ENCODE data around the gene ARID5B. TPM values are rescaled to one million over a fixed set of nuclear protein-coding genes. Genes with fewer than 3 reads are reported as not detected.

The ARID5B gene
- polyA plus RNA-seq, 1 donor from 2014 or later, result 2.1 TPM

DNA sequence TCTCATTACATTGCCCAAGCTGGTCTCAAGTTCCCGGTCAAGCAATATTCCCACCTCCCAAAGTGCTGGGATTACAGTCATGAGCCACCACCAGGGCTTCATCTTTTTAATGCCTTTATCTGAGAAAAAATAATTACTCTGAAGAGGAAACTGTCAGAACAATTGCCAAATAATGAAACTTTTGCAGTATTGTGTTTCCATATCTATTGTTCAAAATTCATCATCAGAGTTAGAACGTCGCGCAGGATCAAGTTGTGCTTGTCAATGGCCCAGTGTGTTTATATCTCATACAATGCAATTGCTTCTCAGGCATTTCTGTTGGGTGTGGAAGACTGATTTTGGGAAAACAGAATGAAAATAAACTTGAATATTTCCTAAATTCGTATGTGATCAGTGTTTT, 143.1 kb downstream of the ARID5B start:
- TF ChIP-seq, protein P1, sequence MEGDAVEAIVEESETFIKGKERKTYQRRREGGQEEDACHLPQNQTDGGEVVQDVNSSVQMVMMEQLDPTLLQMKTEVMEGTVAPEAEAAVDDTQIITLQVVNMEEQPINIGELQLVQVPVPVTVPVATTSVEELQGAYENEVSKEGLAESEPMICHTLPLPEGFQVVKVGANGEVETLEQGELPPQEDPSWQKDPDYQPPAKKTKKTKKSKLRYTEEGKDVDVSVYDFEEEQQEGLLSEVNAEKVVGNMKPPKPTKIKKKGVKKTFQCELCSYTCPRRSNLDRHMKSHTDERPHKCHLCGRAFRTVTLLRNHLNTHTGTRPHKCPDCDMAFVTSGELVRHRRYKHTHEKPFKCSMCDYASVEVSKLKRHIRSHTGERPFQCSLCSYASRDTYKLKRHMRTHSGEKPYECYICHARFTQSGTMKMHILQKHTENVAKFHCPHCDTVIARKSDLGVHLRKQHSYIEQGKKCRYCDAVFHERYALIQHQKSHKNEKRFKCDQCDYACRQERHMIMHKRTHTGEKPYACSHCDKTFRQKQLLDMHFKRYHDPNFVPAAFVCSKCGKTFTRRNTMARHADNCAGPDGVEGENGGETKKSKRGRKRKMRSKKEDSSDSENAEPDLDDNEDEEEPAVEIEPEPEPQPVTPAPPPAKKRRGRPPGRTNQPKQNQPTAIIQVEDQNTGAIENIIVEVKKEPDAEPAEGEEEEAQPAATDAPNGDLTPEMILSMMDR (IDR thresholded peaks at IDR 0.05; ENCODE audit: poor library complexity, severe bottlenecking), result no peak
- TF ChIP-seq TAF1 (IDR thresholded peaks at IDR 0.05; ENCODE audit: low read depth) (no peak), EP300 (conservative IDR thresholded peaks at IDR 0.05; ENCODE audit: poor library complexity, severe bottlenecking) (no peak), RAD21 (conservative IDR thresholded peaks at IDR 0.05) (no peak), MXI1 (conservative IDR thresholded peaks at IDR 0.05; ENCODE audit: poor library complexity, severe bottlenecking) (no peak), SMC3 (conservative IDR thresholded peaks at IDR 0.05; ENCODE audit: poor library complexity) (no peak)
- no peak overlapping the region for H3K9ac ChIP-seq (ENCODE audit: low read length)
- no peak overlapping the region for H3K27ac ChIP-seq (ENCODE audit: low read length)
- no peak overlapping the region for H2AFZ ChIP-seq (ENCODE audit: low read depth, low read length)
- no peaks in the 10 kb centered on the region for H3K79me2 ChIP-seq (replicated peaks; ENCODE audit: insufficient read depth, low read length)
- H3K36me3 ChIP-seq (ENCODE audit: insufficient read depth, low read length), result no peaks in the 10 kb centered on the region
- no peaks in the 10 kb centered on the region for H3K9me2 ChIP-seq (ENCODE audit: insufficient read depth, low read length)
- H4K20me1 ChIP-seq (ENCODE audit: insufficient read depth), result no peaks in the 10 kb centered on the region
- H3K27me3 ChIP-seq (ENCODE audit: insufficient read depth, low read depth, low read length), result no peaks in the 10 kb centered on the region
- no peaks in the 10 kb centered on the region for H3K9me3 ChIP-seq (ENCODE audit: low read length)
- H3K4me3 ChIP-seq (ENCODE audit: low read length), result no peak overlapping the region
- peaks cover 3% of the 10 kb centered on the region for H3F3A ChIP-seq (ENCODE audit: insufficient read depth, low read length, poor library complexity, severe bottlenecking)
- no peak overlapping the region for H3K4me2 ChIP-seq (ENCODE audit: low read length)

DNA sequence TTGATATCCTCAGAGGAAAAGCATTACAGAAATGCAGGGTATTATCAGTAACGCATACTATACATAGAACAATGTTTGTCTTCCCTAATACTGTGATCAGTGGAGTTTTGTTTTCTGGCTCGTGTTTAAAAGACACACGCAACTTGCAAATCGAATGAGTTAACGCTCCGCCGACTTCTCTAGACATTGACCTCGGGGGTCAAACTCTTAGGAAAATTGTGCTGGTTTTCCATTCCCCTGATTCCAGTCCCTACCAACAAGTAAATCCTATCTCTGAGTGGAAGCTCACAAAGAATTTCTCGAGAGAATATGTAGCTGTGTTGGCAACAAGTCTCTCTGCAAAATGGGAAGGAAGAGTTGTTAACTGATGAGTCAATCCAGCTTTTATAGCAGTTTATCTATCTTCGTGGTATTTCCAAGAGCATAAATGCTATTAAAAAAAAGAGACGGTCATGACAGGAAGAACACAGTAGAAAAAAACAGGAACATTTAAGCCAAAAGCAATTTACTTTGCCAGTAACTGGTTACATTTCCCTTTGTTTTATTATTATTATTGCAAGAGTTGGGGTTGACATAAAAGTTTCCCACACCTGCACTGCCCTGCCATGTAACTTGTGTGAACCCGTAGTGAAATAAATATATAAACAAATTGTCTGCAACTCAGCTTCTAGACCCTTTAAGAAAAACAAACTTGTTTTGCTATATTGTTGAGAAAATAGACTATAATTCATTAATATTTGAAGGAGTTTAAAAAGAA, 144.4 kb downstream of the ARID5B start:
- Histone ChIP-seq H3K27ac (ENCODE audit: low read length) (no peak overlapping the region), H3F3A (ENCODE audit: insufficient read depth, low read length, poor library complexity, severe bottlenecking) (peaks cover 4% of the 10 kb centered on the region), H3K9ac (ENCODE audit: low read length) (no peak overlapping the region), H3K79me2 (replicated peaks; ENCODE audit: insufficient read depth, low read length) (no peaks in the 10 kb centered on the region), H3K27me3 (ENCODE audit: insufficient read depth, low read depth, low read length) (no peaks in the 10 kb centered on the region), H4K20me1 (ENCODE audit: insufficient read depth) (no peaks in the 10 kb centered on the region), H2AFZ (ENCODE audit: low read depth, low read length) (no peak overlapping the region), H3K36me3 (ENCODE audit: insufficient read depth, low read length) (no peaks in the 10 kb centered on the region), H3K4me2 (ENCODE audit: low read length) (no peak overlapping the region), H3K9me2 (ENCODE audit: insufficient read depth, low read length) (no peaks in the 10 kb centered on the region), H3K4me3 (ENCODE audit: low read length) (no peak overlapping the region), H3K9me3 (ENCODE audit: low read length) (no peaks in the 10 kb centered on the region)
- TF ChIP-seq EP300 (conservative IDR thresholded peaks at IDR 0.05; ENCODE audit: poor library complexity, severe bottlenecking) (no peak), SMC3 (conservative IDR thresholded peaks at IDR 0.05; ENCODE audit: poor library complexity) (no peak), MXI1 (conservative IDR thresholded peaks at IDR 0.05; ENCODE audit: poor library complexity, severe bottlenecking) (no peak), EZH2 (IDR thresholded peaks at IDR 0.05; ENCODE audit: borderline replicate concordance, insufficient read depth, low read length, poor library complexity, severe bottlenecking) (no peak), RAD21 (conservative IDR thresholded peaks at IDR 0.05) (no peak), POLR2AphosphoS5 (IDR thresholded peaks at IDR 0.05) (no peak), TAF1 (IDR thresholded peaks at IDR 0.05; ENCODE audit: low read depth) (no peak)
- TF ChIP-seq, protein P1 (IDR thresholded peaks at IDR 0.05; ENCODE audit: poor library complexity, severe bottlenecking), result no peak
- TF ChIP-seq, protein P2, sequence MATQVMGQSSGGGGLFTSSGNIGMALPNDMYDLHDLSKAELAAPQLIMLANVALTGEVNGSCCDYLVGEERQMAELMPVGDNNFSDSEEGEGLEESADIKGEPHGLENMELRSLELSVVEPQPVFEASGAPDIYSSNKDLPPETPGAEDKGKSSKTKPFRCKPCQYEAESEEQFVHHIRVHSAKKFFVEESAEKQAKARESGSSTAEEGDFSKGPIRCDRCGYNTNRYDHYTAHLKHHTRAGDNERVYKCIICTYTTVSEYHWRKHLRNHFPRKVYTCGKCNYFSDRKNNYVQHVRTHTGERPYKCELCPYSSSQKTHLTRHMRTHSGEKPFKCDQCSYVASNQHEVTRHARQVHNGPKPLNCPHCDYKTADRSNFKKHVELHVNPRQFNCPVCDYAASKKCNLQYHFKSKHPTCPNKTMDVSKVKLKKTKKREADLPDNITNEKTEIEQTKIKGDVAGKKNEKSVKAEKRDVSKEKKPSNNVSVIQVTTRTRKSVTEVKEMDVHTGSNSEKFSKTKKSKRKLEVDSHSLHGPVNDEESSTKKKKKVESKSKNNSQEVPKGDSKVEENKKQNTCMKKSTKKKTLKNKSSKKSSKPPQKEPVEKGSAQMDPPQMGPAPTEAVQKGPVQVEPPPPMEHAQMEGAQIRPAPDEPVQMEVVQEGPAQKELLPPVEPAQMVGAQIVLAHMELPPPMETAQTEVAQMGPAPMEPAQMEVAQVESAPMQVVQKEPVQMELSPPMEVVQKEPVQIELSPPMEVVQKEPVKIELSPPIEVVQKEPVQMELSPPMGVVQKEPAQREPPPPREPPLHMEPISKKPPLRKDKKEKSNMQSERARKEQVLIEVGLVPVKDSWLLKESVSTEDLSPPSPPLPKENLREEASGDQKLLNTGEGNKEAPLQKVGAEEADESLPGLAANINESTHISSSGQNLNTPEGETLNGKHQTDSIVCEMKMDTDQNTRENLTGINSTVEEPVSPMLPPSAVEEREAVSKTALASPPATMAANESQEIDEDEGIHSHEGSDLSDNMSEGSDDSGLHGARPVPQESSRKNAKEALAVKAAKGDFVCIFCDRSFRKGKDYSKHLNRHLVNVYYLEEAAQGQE (IDR thresholded peaks at IDR 0.05; ENCODE audit: borderline replicate concordance), result no peak

All from neural cell (in vitro differentiated cells).